Measurements from ENCODE around the gene HS2ST1.

GRCh38 chr1:87119541-87120140 lies 205.2 kb downstream of the HS2ST1 start:
- no peak for TF ChIP-seq CTCF (conservative IDR thresholded peaks at IDR 0.05)
- TF ChIP-seq EZH2 (IDR thresholded peaks at IDR 0.05; ENCODE audit: low read depth): no peak

All from PC-9 (cell line).